NCI-H2227 treated with DMSO at 0.1 percent for 48 hours (cell line): ENCODE results near the gene OR52R1.
"Not testable (repeated sequence)": the region's sequence is repeated elsewhere in the genome, so short reads cannot be mapped to it uniquely, and the experiment has no call there.

Source experiments
- DNase-seq: peaks from one replicate; lab custom pipeline; 2025; lab: John Stamatoyannopoulos, UW

Gene OR52R1

DNA sequence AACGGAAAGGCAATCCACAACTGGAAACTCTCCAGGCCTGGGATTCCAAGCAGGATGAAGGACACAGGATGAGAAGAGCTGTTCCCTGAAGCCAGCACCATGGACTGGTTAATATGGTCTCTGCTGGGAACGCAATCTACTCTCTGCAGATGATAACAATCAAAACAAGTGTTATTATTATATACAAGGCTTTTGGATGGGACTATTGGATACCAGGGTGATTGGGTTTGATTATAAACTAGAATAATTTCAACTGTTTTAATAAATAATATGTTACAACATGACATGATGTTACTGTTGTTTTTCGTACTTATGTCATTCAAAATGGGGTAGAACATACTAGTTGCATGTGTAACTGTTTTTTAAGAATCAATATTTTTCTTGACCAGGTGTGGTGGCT is at the start of gene OR52R1:
OR52R1 (minus strand) TSS at position 101 of the 400 bp plus-strand sequence; CDS start at position 101, 0 bp downstream.
- no peak for DNase-seq

DNA sequence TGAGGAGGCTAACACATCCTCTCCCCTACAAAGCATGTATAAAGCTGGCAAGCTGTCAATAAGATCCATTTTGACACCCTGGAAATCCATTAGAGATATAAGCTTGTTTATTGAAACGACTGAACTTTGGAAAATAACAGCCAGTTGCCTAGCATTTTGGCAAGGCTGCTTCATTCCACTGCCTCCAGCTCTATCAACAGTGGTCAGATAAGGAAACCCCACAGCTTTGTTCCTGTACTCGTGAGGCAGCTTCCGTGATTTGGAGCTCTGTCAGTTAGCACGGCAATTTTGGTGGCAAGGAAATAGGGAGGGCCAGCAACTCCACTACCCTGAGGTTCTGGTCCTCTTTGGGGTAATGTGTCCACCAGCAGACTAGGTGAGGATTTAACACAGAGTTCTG is 46.9 kb upstream of the OR52R1 start:
- DNase-seq = no peak

DNA sequence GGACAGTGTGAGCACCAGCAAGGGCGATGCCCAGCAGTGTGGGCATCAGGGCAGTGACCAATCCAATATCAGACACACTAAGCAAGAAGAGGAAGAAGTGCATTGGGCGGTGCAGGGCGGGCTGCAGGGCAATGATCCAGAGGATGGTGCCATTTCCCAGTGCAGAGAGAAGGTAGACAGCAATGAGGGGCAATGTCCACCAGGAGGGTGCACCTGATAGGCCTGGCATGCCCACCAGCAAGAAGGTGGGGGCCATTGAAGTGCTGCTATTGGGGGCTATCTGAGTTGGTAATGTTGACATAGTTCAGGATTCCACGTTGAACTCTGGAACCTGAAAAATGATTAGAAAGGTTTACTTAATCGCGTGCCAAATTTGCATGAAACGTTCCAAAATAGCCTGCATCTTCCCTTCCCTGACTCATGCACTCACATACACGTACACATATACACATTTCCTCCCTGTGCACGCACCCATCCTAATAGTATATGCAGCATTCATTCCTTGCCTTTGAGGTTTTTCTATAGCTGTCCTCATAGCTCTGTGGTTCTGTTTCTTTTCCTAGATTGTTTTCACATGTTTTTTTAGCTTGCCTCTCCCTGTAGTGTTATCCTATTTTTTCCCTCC is 44.8 kb upstream of the OR52R1 start, which contains the start of gene OR51S1:
OR51S1 (minus strand) TSS at position 301 of the 625 bp plus-strand sequence; CDS start at position 301, 0 bp downstream.
- no peak for DNase-seq

DNA sequence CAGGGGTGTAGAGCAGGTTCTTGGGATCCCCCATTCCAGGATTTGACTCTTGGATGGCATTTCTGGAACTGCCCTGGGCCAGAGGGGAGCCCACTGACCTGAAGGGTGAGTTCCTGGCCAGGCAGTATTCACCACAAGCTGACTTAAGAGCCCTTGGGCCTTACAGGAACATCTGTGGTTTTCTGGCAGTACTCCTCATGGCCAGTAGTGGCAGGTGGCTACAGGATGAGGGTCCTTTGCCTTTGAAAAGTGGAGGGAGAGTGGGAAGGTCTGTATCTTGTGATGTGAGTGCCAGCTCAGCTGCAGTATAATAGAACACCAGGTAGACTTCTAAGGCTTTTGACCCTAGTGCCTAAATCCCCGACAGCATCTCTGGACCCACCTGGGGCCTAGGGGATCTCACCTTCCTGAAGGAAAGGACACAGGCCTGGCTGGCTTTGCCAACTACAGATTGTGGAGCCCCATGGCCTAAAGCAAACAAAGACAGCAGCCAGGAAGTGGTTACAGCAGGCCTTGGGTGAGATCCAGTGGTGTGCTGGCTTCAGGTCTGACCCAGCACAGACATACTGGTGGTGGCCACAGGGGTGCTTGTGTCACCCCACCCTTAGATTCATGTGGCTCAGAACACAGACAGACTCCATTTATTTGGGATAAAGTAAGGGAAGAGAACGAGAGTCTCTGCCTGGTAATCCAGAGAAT is 35.8 kb upstream of the OR52R1 start:
- DNase-seq = no peak

DNA sequence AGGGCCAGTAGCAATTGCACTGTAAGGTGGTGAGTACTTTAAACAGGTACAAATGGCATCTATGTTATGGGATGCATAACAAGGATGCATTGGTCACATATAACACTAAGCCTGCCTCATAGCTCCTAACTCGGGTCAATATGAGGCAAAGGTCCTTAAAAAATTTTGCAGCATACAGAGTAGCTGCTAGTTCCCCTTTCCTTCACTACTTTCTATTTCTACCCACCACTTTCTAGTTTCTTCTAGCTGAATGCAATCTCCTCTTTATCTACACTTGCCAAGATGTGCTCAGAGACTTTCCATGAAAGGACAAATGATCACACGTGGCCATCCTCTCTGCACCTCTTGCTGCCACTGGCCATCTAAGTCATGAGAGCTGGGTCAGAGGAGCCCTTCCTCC is 26.7 kb upstream of the OR52R1 start:
- no peak for DNase-seq

DNA sequence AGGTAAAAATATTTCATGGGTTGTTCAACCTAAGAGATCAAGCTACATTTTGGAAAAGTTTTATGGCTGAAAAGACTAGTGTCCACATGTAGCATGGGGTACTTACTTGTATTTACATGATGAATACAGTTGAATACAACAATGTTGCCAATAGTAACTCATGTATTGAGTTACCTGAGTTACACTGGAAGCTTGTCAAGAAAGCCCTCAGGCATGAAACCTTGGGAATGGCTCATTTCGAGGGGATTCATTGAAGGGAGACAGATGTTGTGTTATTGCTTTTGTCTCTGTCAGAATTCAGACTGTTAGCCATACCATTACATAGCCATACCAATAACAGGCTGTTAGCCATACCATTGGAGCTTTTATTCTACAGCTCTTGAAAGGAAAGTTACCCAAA is 26.2 kb upstream of the OR52R1 start:
- no peak for DNase-seq

DNA sequence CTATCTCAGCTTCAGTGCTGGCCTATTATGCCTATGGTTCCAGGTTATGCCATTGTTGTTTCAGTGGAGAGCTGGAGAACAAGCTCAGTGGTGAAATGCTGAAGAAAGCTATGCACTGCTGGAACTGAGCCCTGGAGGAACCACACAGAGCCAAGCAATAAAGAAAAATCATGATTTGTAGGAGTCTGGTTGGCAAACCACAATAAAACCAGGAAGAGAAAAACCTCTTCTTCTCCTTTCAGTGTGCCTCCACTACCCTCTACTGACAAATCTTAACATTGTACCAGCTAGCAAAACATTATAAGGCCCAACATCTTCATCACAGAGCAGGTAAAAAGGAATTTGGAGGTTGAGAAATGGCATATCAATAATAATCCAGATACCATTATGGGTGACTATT is 22.2 kb upstream of the OR52R1 start:
- no peak for DNase-seq

DNA sequence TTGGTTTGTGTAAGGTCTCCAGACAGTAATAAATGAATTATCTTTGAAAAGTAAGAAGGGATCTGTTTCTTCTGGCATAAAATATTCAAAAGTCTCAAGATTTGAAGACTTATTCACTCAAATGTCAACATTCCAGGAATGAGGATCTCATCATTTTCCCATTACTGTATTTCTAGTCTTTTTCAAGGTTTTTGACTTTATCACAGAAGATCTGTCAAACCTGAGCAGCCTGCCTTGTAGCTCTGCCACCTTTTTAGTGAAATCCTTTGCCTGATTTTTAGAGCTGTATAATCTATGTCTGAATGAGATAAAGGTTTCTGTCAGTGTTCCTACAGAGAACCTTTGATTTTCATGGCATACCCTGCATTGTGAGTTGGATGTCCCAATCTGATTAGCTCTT is 21.0 kb upstream of the OR52R1 start:
- DNase-seq = no peak

DNA sequence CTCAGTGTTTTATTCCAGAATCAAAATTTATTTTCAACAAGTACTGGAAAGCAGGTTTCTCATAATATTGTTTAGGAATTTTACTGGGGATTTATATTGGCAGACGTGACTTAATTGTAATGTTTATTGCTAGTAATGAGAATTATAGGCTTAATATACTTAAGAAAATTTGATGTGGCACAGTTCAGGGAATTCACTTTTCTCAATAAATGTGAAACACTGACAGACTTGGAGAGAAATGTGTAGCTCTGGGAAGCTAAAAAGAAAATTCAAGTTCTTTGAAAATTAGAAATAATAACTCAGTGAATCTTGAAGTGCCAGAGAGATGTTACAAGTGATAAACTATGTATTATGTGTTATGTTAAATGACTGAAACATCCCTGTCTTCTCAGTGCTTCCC is 16.8 kb upstream of the OR52R1 start, which contains the start of gene OR51F2:
OR51F2 (plus strand) TSS at position 301 of the 400 bp plus-strand sequence. CDS start 101 bp downstream, outside the sequence.
- no peak for DNase-seq

DNA sequence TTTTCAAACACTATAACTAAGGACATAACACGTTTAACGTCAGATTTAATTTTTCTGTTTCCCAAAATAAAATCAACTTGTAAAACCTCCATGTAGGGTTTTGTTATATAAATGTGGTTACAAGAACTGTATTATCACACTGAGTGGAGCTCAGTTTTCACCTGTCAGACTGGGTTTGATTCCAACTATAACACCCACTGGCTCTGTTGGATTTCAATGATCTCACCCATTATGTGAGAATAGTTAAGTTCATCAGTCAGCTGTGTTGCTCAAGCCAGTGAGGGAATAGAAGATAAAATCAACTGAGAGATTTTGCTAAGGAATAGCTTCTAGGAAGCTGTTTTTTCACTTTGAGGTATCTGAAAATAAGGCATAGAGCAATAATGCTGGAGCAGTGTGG is 5.1 kb upstream of the OR52R1 start:
- no peak for DNase-seq

DNA sequence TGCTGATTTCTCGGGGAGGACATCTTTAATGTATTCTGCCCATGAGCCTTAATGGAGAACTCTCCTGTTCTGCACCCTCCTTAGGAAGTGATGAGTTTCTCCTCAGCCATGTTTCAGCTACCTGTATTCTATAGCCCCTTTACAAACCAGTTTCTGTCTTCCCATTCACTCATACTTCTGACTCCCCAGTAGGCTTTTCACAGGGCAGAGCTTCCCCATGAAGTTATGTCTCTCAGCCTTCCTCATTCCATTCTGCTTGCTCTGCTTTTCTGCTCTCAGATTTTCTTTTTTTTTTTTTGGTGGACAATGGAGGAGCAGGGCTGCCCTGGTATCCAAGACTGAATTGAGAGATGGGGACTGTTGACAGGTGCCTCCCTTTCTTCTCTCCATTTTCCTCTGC is 4.3 kb upstream of the OR52R1 start:
- DNase-seq = no peak

DNA sequence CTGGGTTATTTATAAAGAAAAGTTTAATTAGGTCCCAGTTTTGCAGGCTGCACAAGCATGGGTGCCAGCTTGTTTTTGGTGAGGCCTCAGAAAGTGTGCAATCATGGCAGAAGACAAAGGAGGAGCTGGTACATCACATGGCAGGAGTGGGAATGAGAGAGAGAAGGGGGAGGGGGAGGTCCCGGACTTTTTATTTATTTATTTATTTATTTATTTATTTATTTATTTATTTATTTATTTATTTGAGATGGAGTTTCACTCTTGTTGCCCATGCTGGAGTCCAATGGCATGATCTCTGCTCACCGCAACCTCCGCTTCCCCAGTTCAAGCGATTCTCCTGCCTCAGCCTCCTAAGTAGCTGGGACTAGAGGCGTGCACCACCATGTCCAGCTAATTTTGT is 2.9 kb downstream of the OR52R1 start:
- not testable (repeated sequence) for DNase-seq

DNA sequence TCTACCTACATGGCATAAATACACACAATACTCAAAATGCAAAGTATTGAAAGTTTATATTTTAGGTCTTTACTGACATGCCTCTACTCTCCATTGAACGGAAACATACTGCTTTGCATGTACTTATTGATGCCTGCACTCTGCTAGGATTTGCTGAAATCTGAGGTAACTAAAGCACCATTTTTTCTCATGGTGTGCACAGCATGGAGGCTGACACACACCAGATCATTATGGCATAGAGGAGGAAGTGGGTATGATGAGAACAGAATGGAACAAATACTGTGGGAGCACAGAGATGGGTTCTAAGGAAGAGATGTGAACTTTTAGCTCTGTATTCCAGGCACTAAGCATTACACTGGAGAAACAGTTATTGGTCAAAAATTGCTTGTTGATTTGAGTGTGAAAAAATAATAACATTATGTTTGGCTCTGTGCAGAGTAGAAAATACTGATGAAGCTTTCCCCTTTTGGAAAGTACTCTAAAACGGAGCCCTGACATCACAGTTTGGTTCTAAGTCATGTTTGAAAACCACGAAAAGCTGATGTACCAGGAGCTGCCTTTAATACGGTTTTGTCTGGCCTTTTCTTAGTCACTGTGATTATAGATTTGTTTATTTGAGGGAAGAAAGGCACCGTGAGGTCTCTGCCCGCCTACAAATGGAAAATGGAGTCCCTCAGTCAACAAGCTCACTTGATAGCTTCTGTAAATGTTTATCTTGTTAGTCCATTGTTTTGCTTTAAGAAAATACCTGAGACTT is 5.6 kb downstream of the OR52R1 start:
- no peak for DNase-seq

DNA sequence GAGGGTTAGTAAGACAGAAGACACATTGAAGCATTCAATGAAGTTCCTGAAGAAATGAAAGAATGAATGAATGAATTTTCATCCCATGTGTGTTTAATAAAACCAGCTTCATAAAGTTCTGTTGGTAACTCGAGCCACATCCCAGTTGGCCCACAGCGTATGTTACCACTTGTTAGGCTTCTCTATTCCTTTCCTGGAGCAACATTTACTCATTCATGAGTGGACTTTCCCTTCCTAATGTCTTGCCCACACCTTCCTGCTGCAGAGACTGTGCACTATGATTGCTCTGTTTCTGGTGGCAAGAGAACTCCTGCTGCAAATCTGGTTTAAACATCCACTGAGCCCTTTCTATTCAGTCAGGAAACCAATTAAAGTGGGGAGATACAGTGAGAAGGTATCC is 7.0 kb downstream of the OR52R1 start:
- DNase-seq = no peak

DNA sequence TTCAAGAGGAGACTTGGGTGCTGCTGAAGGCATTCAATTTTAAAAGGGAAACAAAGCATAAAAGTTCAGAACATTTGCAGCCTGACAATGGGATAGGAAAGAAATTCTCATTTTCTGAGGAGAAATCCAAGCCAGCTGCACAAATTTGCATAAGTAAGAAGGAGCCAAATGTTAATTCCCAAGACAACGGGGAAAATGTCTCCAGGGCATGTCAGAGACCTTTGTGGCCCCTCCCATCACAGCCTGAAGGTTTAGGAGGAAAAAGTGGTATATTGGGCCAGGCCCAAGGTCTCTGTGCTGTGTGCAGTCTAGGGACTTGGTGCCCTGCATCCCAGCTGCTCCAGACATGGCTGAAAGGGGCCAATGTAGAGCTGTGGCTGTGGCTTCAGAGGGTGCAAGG is 21.7 kb downstream of the OR52R1 start:
- DNase-seq = no peak

DNA sequence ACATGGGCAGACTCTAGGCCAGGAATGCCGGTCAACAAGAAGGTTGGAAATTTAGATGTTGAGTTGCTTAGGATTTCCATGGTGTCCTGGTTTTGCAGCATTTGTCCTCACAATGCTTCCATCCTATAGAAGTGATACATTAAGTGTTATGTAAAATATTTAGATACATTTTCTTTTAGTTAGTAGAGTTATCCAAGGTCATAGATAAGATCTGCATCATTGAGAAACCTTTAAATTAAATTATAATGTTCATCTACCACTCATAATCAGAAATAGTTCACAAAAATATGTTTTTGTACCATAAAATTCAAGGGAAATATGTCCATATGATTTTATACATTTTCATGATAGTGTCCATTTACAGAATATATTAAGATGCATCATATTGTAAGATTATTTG is 34.3 kb downstream of the OR52R1 start, which contains the start of gene OR51F1:
OR51F1 (minus strand) TSS at position 101 of the 400 bp plus-strand sequence; CDS start at position 101, 0 bp downstream.
- DNase-seq = no peak

DNA sequence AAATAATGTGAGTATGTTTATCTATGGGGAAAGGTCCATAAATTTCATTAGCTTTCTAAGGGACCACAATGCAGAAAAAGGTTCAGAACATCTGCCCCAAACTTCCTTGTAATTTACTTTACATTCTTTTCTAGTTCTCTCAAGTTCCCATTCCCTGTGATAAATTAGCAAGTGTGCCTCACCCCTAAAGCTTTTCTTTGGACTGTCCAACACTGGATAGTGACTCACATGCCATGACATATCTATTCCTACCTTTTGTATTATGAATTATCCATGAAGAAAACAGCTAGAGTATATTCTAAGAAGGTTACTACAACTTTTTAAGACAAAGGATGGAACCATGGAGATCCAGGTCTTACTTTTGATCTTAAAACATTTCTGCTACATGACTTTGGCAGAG is 36.1 kb downstream of the OR52R1 start:
- DNase-seq = no peak

DNA sequence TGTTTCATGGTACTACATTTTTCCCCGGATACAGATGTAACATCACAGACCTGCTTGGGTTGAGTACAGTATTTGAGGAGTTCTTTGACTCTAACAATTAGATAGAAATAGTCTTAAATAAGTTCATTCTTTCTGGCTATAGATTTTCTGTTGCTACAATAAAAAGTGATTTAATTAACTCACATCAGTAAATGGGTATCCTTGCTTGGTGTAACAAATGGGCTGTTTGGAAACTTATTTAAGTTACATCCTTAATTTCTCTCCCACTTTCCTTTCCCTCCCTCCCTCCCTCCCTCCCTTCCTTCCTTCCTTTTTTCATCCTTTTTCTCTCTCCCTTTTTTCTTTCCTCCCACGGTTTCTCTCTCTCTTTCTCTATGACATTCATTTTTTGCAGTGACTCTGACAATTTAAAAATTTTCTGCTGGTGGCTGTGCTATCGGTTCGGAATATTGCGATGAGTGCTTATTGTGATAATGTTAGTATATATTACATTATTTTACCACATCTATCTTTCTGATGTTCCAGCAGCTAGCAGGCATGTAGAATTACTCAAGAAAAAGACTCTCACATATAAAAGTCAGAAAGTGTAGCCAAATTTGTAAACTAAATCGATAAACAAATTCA is 37.6 kb downstream of the OR52R1 start:
- DNase-seq = no peak

DNA sequence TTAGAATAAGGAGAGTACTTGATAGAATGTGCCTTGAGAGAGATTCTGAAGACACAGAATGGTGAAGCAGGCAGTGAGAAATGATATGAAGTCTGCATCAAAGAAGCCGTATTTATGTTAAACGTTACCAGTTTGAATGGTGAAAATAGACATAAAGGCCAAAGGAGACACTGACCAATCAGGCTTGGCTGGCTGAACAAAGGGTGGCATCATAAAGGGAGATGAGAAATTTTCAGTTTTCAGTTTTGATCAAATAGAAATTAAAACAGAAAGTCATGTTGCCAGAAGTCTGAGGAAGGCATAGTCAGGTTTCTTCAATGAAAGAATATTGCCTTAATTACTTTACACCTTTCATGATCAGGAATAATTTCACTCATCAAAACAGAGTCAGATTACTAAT is 41.1 kb downstream of the OR52R1 start:
- no peak for DNase-seq
